Stomach (tissue), 4 donors: Measurements from ENCODE around the gene CCT4.

Experiments
- POLR2A ChIP-seq, 4 donors: fragments of 450-650 bp; IDR thresholded peaks; one replicate each; pipeline ENCODE4 v1.6.1; 2016; ENCODE audit warnings: antibody characterized with exemption in 4 of 4, control low read depth in 2 of 4, mild to moderate bottlenecking in 1 of 4, moderate library complexity in 1 of 4
- TF ChIP-seq, protein P1 (sequence below), 7 experiments: fragments of 450-650 bp in 4 of 7; fragments of 200-600 bp in 3 of 7; sonication (generic) in 3 of 7; IDR thresholded peaks; one replicate each; pipeline ENCODE4 v1.5.1; 2016 to 2019; ENCODE audit warnings: antibody characterized with exemption in 7 of 7, control low read depth in 2 of 7, mild to moderate bottlenecking in 1 of 7

DNA sequence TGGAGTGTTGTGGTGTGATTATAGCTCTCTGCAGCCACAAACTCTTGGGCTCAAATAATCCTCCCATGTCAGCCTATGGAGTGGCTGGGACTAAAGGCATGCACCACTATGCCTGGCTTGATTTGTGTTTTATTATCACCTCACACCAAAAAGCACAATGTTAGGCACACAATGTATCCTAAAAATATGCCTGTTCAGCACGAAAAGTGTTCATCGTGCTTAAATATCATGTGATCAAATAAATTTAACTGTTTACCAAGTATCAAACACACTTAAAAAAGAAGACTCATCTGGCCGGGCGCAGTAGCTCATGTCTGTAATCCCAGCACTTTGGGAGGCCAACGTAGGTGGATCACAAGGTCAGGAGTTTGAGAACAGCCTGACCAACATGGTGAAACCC lies 5.6 kb downstream of the CCT4 start:
- TF ChIP-seq, protein P1, sequence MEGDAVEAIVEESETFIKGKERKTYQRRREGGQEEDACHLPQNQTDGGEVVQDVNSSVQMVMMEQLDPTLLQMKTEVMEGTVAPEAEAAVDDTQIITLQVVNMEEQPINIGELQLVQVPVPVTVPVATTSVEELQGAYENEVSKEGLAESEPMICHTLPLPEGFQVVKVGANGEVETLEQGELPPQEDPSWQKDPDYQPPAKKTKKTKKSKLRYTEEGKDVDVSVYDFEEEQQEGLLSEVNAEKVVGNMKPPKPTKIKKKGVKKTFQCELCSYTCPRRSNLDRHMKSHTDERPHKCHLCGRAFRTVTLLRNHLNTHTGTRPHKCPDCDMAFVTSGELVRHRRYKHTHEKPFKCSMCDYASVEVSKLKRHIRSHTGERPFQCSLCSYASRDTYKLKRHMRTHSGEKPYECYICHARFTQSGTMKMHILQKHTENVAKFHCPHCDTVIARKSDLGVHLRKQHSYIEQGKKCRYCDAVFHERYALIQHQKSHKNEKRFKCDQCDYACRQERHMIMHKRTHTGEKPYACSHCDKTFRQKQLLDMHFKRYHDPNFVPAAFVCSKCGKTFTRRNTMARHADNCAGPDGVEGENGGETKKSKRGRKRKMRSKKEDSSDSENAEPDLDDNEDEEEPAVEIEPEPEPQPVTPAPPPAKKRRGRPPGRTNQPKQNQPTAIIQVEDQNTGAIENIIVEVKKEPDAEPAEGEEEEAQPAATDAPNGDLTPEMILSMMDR (IDR thresholded peaks at IDR 0.05): no peak
- no peak for TF ChIP-seq POLR2A (IDR thresholded peaks at IDR 0.05)
